Endothelial cell (in vitro differentiated cells): Measurements from ENCODE around the gene ALDH3B1. TPM values are rescaled to one million over a fixed set of nuclear protein-coding genes. Genes with fewer than 3 reads are reported as not detected.

Source experiments
- DNase-seq: peaks from one replicate; pipeline ENCODE4 v3.0.0; 2021; ENCODE audit warnings: low spot score
- H3K27ac Mint-ChIP-seq: one replicate; pipeline ENCODE4 v1.8.0; 2021; ENCODE audit warnings: mixed read lengths, inconsistent platforms; ENCODE audit not compliant: unreplicated experiment
- H3K27me3 Mint-ChIP-seq: one replicate; pipeline ENCODE4 v1.8.0; 2021; ENCODE audit warnings: mild to moderate bottlenecking, moderate library complexity, mixed read lengths, inconsistent platforms; ENCODE audit not compliant: unreplicated experiment
- H3K36me3 Mint-ChIP-seq: one replicate; pipeline ENCODE4 v1.8.0; 2021; ENCODE audit warnings: mild to moderate bottlenecking, low read depth, mixed read lengths, inconsistent platforms; ENCODE audit not compliant: unreplicated experiment
- H3K4me1 Mint-ChIP-seq: one replicate; pipeline ENCODE4 v1.8.0; 2021; ENCODE audit warnings: mild to moderate bottlenecking, mixed read lengths, inconsistent platforms; ENCODE audit not compliant: unreplicated experiment
- H3K4me3 Mint-ChIP-seq: one replicate; pipeline ENCODE4 v1.8.0; 2021; ENCODE audit warnings: mild to moderate bottlenecking, mixed read lengths, inconsistent platforms; ENCODE audit not compliant: unreplicated experiment
- H3K9me3 Mint-ChIP-seq: one replicate; pipeline ENCODE4 v1.8.0; 2021; ENCODE audit warnings: mixed read lengths, inconsistent platforms; ENCODE audit not compliant: unreplicated experiment
- CTCF ChIP-seq: fragments of 200-600 bp; sonication (generic); IDR thresholded peaks from one replicate; pipeline ENCODE4 v1.5.0; 2021; ENCODE audit warnings: antibody characterized with exemption; ENCODE audit not compliant: unreplicated experiment
- total RNA-seq: library from RNA; stranded (reverse); fragmentation: NEBNext Ultra II Directional; extraction: Animal tissue kit (Norgen Biotek cat#: 25700); gene quantifications from one replicate; pipeline ENCODE4 v1.2.1, GENCODE V29; 2021; ENCODE audit not compliant: unreplicated experiment

ALDH3B1 gene
- total RNA-seq, 1 donor from 2014 or later, result not detected

- Mint-ChIP-seq H3K27ac (no peak overlapping the region), H3K4me3 (no peak overlapping the region), H3K27me3 (peaks cover 9% of the 10 kb centered on the region), H3K9me3 (no peaks in the 10 kb centered on the region), H3K4me1 (no peaks in the 10 kb centered on the region), H3K36me3 (peaks cover 3% of the 10 kb centered on the region)
- no peak for DNase-seq
- no peak for TF ChIP-seq CTCF
Observed at GRCh38 chr11:68015467-68015866, 5.3 kb downstream of the ALDH3B1 start.

- DNase-seq, result no peak
- Mint-ChIP-seq H3K4me1 (no peaks in the 10 kb centered on the region), H3K36me3 (peaks cover 3% of the 10 kb centered on the region), H3K4me3 (no peak overlapping the region), H3K27ac (no peak overlapping the region), H3K27me3 (peaks cover 9% of the 10 kb centered on the region), H3K9me3 (no peaks in the 10 kb centered on the region)
- TF ChIP-seq CTCF, result no peak
Observed at GRCh38 chr11:68016161-68016903, 6.2 kb downstream of the ALDH3B1 start.

GRCh38 chr11:68016904-68017817 lies 7.0 kb downstream of the ALDH3B1 start:
- H3K27ac Mint-ChIP-seq, result no peak overlapping the region
- H3K4me3 Mint-ChIP-seq, result no peak overlapping the region
- no peaks in the 10 kb centered on the region for H3K9me3 Mint-ChIP-seq
- H3K36me3 Mint-ChIP-seq, result peaks cover 3% of the 10 kb centered on the region
- H3K4me1 Mint-ChIP-seq, result no peaks in the 10 kb centered on the region
- DNase-seq, result no peak
- no peak for TF ChIP-seq CTCF
- peaks cover 9% of the 10 kb centered on the region for H3K27me3 Mint-ChIP-seq

- DNase-seq, result no peak
- H3K4me1 Mint-ChIP-seq, result no peaks in the 10 kb centered on the region
Observed at GRCh38 chr11:68017980-68018729, 8.0 kb downstream of the ALDH3B1 start.

More at GRCh38 chr11:68017980-68018729, 8.0 kb downstream of the ALDH3B1 start:
- peaks cover 9% of the 10 kb centered on the region for H3K27me3 Mint-ChIP-seq
- no peaks in the 10 kb centered on the region for H3K9me3 Mint-ChIP-seq
- H3K36me3 Mint-ChIP-seq, result peaks cover 3% of the 10 kb centered on the region
- no peak overlapping the region for H3K4me3 Mint-ChIP-seq
- no peak for TF ChIP-seq CTCF
- no peak overlapping the region for H3K27ac Mint-ChIP-seq
